Measurements from ENCODE around the gene C16orf92.

GRCh38 chr16:30067584-30067916, 44.6 kb downstream of the C16orf92 start:
- TF ChIP-seq TAF1 (IDR thresholded peaks at IDR 0.05; ENCODE audit: low read depth) (no peak), CTCF (IDR thresholded peaks at IDR 0.05; ENCODE audit: poor library complexity, severe bottlenecking) (no peak), POLR2AphosphoS5 (IDR thresholded peaks at IDR 0.05) (no peak), REST (IDR thresholded peaks at IDR 0.05; ENCODE audit: borderline replicate concordance) (no peak), EZH2 (IDR thresholded peaks at IDR 0.05; ENCODE audit: borderline replicate concordance, insufficient read depth, low read length, poor library complexity, severe bottlenecking) (no peak), RAD21 (conservative IDR thresholded peaks at IDR 0.05) (no peak), EP300 (conservative IDR thresholded peaks at IDR 0.05; ENCODE audit: poor library complexity, severe bottlenecking) (no peak), MXI1 (conservative IDR thresholded peaks at IDR 0.05; ENCODE audit: poor library complexity, severe bottlenecking) (no peak)
